GM18873 (cell line): ENCODE results near the gene SIGLEC8.
"Not testable (repeated sequence)": the region's sequence is repeated elsewhere in the genome, so short reads cannot be mapped to it uniquely, and the experiment has no call there.

ENCODE experiments used
- ATAC-seq: cut with Tn5 transposase; IDR thresholded peaks from one replicate; pipeline ENCODE4 v1.9.1; 2021; ENCODE audit warnings: mild to moderate bottlenecking, moderate library complexity, moderate number of reproducible peaks; ENCODE audit not compliant: unreplicated experiment, low FRiP score

The SIGLEC8 gene

GRCh38 chr19:51473009-51473707 is 14.9 kb upstream of the SIGLEC8 start:
- ATAC-seq: no peak

GRCh38 chr19:51472607-51473006 is 14.4 kb upstream of the SIGLEC8 start:
- no peak for ATAC-seq

GRCh38 chr19:51471527-51471926 is 13.3 kb upstream of the SIGLEC8 start:
- ATAC-seq: no peak

GRCh38 chr19:51470966-51471365 is 12.7 kb upstream of the SIGLEC8 start:
- ATAC-seq: no peak

- ATAC-seq: no peak
Observed at GRCh38 chr19:51469629-51470028, 11.4 kb upstream of the SIGLEC8 start.

- ATAC-seq: no peak
Observed at GRCh38 chr19:51469162-51469561, 10.9 kb upstream of the SIGLEC8 start.

- ATAC-seq: no peak
Observed at GRCh38 chr19:51468545-51468920, 10.3 kb upstream of the SIGLEC8 start.

- ATAC-seq: no peak
Observed at GRCh38 chr19:51467864-51468544, 9.8 kb upstream of the SIGLEC8 start.

- ATAC-seq: no peak
Observed at GRCh38 chr19:51466723-51467122, 8.5 kb upstream of the SIGLEC8 start.

GRCh38 chr19:51463976-51464581 is 5.8 kb upstream of the SIGLEC8 start:
- not testable (repeated sequence) for ATAC-seq

GRCh38 chr19:51462681-51463080 is 4.4 kb upstream of the SIGLEC8 start:
- no peak for ATAC-seq

GRCh38 chr19:51462276-51462675 is 4.0 kb upstream of the SIGLEC8 start:
- no peak for ATAC-seq

GRCh38 chr19:51461723-51462161 is 3.5 kb upstream of the SIGLEC8 start:
- ATAC-seq: no peak

- no peak for ATAC-seq
Observed at GRCh38 chr19:51460164-51460992, 2.1 kb upstream of the SIGLEC8 start.

- no peak for ATAC-seq
Observed at GRCh38 chr19:51458899-51459505, 748 bp upstream of the SIGLEC8 start.

GRCh38 chr19:51457351-51458013 is 772 bp downstream of the SIGLEC8 start:
- ATAC-seq: no peak

- ATAC-seq: no peak
Observed at GRCh38 chr19:51456541-51457290, 1.5 kb downstream of the SIGLEC8 start.

- no peak for ATAC-seq
Observed at GRCh38 chr19:51450730-51451307, 7.4 kb downstream of the SIGLEC8 start.
